ENCODE results near the gene VPS26C.

- no peak for TF ChIP-seq CTCF (IDR thresholded peaks at IDR 0.05)
- TF ChIP-seq POLR2A (IDR thresholded peaks at IDR 0.05): no peak
Observed at GRCh38 chr21:37270576-37271365, 3.6 kb upstream of the VPS26C start.
